KMS-11 (cell line): ENCODE results near the gene ASS1.

ENCODE experiments used
- H2AFZ ChIP-seq: fragments of 200-600 bp; sonication (generic); 2 replicates; pipeline ENCODE4 v1.6.1; 2016; ENCODE audit warnings: antibody characterized with exemption, mixed run types, low read depth
- H3K27ac ChIP-seq: fragments of 200-600 bp; sonication (generic); 2 replicates; pipeline ENCODE4 v1.6.1; 2016; ENCODE audit warnings: mild to moderate bottlenecking, mixed run types
- H3K27me3 ChIP-seq: fragments of 200-600 bp; sonication (generic); 2 replicates; pipeline ENCODE4 v1.6.1; 2017; ENCODE audit warnings: mild to moderate bottlenecking, low read depth, mixed run types, moderate library complexity; ENCODE audit not compliant: insufficient read depth
- H3K36me3 ChIP-seq: fragments of 200-600 bp; sonication (generic); 2 replicates; pipeline ENCODE4 v1.6.1; 2017; ENCODE audit warnings: mild to moderate bottlenecking, mixed run types; ENCODE audit not compliant: insufficient read depth
- H3K4me1 ChIP-seq: fragments of 200-600 bp; sonication (generic); 2 replicates; pipeline ENCODE4 v1.6.1; 2016; ENCODE audit warnings: mild to moderate bottlenecking, low read depth, mixed run types; ENCODE audit not compliant: poor library complexity, severe bottlenecking
- H3K4me2 ChIP-seq: fragments of 200-600 bp; sonication (generic); 2 replicates; pipeline ENCODE4 v1.7.0; 2016; ENCODE audit warnings: mild to moderate bottlenecking, mixed run types
- H3K4me3 ChIP-seq: fragments of 200-600 bp; sonication (generic); IDR thresholded peaks from 2 replicates; pipeline ENCODE4 v1.6.1; 2017; ENCODE audit warnings: low read depth, low read length, mixed read lengths; ENCODE audit not compliant: insufficient read depth
- H3K79me2 ChIP-seq: fragments of 200-600 bp; sonication (generic); 2 replicates; pipeline ENCODE4 v1.6.1; 2016; ENCODE audit warnings: low read depth, mixed run types; ENCODE audit not compliant: insufficient read depth
- H3K9ac ChIP-seq: fragments of 200-600 bp; sonication (generic); 2 replicates; pipeline ENCODE4 v1.6.1; 2016; ENCODE audit warnings: mild to moderate bottlenecking, mixed run types
- H4K20me1 ChIP-seq: fragments of 200-600 bp; sonication (generic); 2 replicates; pipeline ENCODE4 v1.6.1; 2016; ENCODE audit warnings: mild to moderate bottlenecking, mixed run types; ENCODE audit not compliant: insufficient read depth
- TF ChIP-seq, protein P1 (sequence below): fragments of 200-600 bp; sonication (generic); conservative IDR thresholded peaks from 2 replicates; pipeline ENCODE4 v1.6.1; 2017; ENCODE audit warnings: low read depth, mild to moderate bottlenecking, antibody characterized with exemption, low read length, moderate library complexity, mixed read lengths

Gene ASS1

DNA sequence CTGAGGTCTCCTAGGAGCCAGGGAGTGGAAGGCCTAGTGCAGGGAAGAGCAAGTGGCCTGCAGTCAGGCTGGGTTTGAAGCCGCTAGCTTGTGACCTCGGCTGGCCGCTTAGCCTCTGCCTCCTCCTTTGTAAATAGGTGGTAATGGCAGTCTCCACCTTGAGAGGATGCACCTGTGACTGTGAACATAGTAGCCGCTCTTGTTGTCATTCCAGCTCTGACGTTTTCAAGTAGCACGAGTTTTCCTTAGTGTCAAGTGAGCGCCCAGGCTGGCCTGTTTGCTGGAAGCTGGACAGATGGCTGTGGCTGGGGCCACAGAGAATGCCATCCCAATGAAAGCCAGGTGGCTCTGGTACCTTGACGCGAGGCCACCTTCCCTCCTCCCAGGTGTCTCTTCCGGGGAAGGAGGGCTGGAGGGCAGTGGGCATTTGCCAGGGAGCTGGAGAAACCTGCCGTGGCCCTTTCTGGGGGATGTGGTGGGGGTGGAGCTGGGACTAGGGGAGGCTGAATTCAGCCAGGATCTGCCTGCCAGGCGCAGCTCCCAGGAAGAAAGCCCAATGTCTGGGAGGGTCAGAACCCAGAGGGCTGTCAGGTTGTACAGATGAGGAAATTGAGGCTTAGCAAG is 2.5 kb downstream of the ASS1 start:
- Histone ChIP-seq H3K4me1 (peaks cover 8% of the 10 kb centered on the region), H3K4me3 (no peak overlapping the region), H4K20me1 (no peaks in the 10 kb centered on the region), H3K27ac (no peak overlapping the region), H3K36me3 (no peaks in the 10 kb centered on the region), H3K4me2 (no peak overlapping the region), H3K27me3 (peaks cover 20% of the 10 kb centered on the region; the same call in 1 of the 2 replicates), H2AFZ (no peak overlapping the region), H3K79me2 (no peaks in the 10 kb centered on the region), H3K9ac (no peak overlapping the region)
- TF ChIP-seq, protein P1, sequence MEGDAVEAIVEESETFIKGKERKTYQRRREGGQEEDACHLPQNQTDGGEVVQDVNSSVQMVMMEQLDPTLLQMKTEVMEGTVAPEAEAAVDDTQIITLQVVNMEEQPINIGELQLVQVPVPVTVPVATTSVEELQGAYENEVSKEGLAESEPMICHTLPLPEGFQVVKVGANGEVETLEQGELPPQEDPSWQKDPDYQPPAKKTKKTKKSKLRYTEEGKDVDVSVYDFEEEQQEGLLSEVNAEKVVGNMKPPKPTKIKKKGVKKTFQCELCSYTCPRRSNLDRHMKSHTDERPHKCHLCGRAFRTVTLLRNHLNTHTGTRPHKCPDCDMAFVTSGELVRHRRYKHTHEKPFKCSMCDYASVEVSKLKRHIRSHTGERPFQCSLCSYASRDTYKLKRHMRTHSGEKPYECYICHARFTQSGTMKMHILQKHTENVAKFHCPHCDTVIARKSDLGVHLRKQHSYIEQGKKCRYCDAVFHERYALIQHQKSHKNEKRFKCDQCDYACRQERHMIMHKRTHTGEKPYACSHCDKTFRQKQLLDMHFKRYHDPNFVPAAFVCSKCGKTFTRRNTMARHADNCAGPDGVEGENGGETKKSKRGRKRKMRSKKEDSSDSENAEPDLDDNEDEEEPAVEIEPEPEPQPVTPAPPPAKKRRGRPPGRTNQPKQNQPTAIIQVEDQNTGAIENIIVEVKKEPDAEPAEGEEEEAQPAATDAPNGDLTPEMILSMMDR = no peak

DNA sequence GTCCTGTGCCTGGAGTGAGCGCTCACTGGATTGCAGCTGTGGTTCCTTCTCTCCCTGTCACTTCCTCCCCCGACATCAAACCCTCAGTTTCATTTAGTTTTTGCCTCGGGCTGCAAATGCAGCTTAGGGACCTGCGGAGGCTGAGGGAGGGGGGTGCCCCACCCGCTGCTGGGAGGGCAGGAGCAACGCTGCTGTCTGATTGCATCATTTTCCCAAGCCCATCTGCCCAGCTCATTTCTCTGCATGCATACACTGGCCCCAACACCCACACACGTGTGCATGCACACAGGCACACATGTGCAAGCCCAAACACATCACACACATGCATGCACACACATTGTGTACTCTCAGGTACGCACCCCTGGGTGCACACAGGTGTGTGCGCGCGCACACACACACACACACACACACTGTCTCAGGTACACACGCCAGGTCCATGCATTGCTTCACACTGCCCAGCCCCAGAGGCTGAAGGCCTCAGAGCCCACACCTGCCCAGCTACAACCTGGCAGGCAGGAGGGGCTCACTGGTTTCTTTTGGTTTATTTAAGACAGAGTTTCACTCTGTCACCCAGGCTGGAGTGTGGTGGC is 3.4 kb downstream of the ASS1 start:
- Histone ChIP-seq H3K4me3 (no peak overlapping the region), H3K27me3 (peaks cover 24% of the 10 kb centered on the region; the same call in 1 of the 2 replicates), H3K4me1 (peaks cover 8% of the 10 kb centered on the region), H3K27ac (no peak overlapping the region), H3K9ac (no peak overlapping the region), H4K20me1 (no peaks in the 10 kb centered on the region), H3K4me2 (no peak overlapping the region), H3K79me2 (no peaks in the 10 kb centered on the region), H2AFZ (no peak overlapping the region), H3K36me3 (no peaks in the 10 kb centered on the region)
- TF ChIP-seq, protein P1 = no peak

DNA sequence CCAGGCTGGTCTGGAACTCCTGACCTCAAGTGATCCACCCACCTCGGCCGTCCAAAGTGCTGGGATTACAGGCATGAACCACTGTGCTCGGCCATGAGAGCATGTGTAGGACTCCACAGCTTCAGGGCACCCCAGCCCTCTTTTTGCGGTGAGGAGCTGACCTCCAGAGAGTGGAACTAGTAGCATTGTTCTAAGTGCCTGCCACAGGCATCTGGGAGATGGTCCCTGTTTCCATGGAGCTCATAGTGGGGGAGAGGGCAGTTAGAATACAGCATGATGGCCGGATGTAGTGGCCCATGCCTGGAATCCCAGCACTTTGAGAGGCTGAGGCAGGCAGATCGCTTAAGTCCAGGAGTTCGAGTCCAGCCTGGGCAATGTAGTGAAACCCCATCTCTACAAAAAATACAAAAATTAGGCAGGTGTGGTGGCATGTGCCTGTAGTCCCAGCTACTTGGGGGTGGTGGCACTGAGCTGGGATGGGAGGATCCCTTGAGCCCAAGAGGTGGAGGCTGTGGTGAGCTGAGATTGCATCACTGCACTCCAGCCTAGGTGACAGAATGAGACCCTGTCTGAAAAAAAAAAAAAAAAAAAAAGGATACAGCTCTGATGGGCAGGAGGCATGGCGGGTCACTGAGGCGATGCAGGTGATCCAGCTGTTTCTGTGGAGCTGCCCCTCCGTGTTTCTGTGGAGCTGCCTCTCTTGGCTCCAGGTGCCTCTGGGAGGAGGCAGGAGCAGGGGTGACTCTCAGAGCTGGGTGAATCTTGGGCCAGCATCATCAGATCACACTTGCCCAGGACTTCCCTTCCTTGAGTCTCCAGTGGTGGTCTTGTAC is 4.2 kb downstream of the ASS1 start:
- Histone ChIP-seq H3K36me3 (no peaks in the 10 kb centered on the region), H2AFZ (no peak overlapping the region), H3K27ac (no peak overlapping the region), H3K4me2 (no peak overlapping the region), H4K20me1 (no peaks in the 10 kb centered on the region), H3K4me1 (peaks cover 8% of the 10 kb centered on the region), H3K27me3 (peaks cover 23% of the 10 kb centered on the region; the same call in 1 of the 2 replicates), H3K9ac (no peak overlapping the region), H3K4me3 (no peak overlapping the region), H3K79me2 (no peaks in the 10 kb centered on the region)
- TF ChIP-seq, protein P1 = no peak

DNA sequence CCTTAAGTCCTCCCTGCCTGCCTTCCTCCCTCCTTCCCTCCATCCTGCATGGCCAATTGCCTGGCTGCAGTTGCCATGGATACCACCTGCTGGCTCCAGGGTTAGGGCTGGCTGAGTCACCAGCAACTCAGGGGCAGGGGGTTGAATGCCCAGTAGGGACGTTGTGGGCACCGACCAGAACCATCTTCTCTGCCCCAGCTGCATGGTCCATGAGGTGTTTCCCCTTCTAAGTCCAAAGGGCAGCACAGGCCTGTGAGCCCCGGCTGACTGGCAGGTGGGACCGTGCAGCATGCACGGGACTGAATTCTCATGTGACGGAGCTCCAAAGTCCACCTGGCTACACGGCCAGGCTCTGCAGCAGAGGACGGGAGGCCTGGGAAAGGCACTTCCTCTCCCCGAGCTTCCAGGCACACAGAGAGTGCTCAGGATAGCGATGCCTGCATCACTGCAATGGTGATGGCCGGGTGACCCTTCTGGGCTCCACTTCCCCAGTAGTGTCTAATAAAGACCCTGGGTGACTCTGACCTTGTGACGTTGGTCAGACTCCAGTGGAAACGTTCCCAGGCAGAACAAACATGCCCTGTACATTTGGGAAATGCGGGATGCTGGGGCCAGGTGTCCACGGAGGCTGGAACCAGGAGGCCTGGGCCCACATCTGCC is 5.7 kb downstream of the ASS1 start:
- TF ChIP-seq, protein P1 = no peak
- no peak overlapping the region for H3K9ac ChIP-seq
- no peaks in the 10 kb centered on the region for H3K79me2 ChIP-seq
- H3K27me3 ChIP-seq = peaks cover 11% of the 10 kb centered on the region; the same call in 1 of the 2 replicates
- H2AFZ ChIP-seq = no peak overlapping the region
- no peaks in the 10 kb centered on the region for H4K20me1 ChIP-seq
- no peak overlapping the region for H3K4me3 ChIP-seq
- no peak overlapping the region for H3K4me2 ChIP-seq
- no peaks in the 10 kb centered on the region for H3K36me3 ChIP-seq
- peaks cover 8% of the 10 kb centered on the region for H3K4me1 ChIP-seq
- H3K27ac ChIP-seq = no peak overlapping the region
